Osteocyte (in vitro differentiated cells): Measurements from ENCODE around the gene GALNT17. TPM values are rescaled to one million over a fixed set of nuclear protein-coding genes. Genes with fewer than 3 reads are reported as not detected.
"Not testable (repeated sequence)": the region's sequence is repeated elsewhere in the genome, so short reads cannot be mapped to it uniquely, and the experiment has no call there.

Experiments
- DNase-seq: peaks from one replicate; pipeline ENCODE4 v3.0.0; 2021; ENCODE audit warnings: mixed read lengths; ENCODE audit not compliant: unreplicated experiment; ENCODE audit errors: extremely low spot score
- H3K27ac Mint-ChIP-seq: one replicate; pipeline ENCODE4 v1.8.0; 2021; ENCODE audit warnings: mild to moderate bottlenecking, mixed read lengths; ENCODE audit not compliant: unreplicated experiment
- H3K27me3 Mint-ChIP-seq: one replicate; pipeline ENCODE4 v1.8.0; 2021; ENCODE audit warnings: mixed read lengths; ENCODE audit not compliant: unreplicated experiment
- H3K36me3 Mint-ChIP-seq: one replicate; pipeline ENCODE4 v1.8.0; 2021; ENCODE audit warnings: mixed read lengths; ENCODE audit not compliant: unreplicated experiment
- H3K4me1 Mint-ChIP-seq: one replicate; pipeline ENCODE4 v1.8.0; 2021; ENCODE audit warnings: mixed read lengths; ENCODE audit not compliant: unreplicated experiment
- H3K4me3 Mint-ChIP-seq: one replicate; pipeline ENCODE4 v1.8.0; 2021; ENCODE audit warnings: mild to moderate bottlenecking, moderate library complexity, mixed read lengths; ENCODE audit not compliant: unreplicated experiment
- H3K9me3 Mint-ChIP-seq: one replicate; pipeline ENCODE4 v1.8.0; 2021; ENCODE audit warnings: mixed read lengths; ENCODE audit not compliant: unreplicated experiment
- total RNA-seq: library from RNA; stranded (reverse); gene quantifications from 2 replicates; pipeline ENCODE4 v1.2.1, GENCODE V29; 2021
- TF ChIP-seq, protein P1 (sequence below): fragments of 200-600 bp; sonication (generic); IDR thresholded peaks from 2 replicates; pipeline ENCODE4 v1.5.0; 2021; ENCODE audit warnings: antibody characterized with exemption, mild to moderate bottlenecking, moderate library complexity

GALNT17 gene
- total RNA-seq, 1 donor from 2014 or later, result 1.4 TPM

DNA sequence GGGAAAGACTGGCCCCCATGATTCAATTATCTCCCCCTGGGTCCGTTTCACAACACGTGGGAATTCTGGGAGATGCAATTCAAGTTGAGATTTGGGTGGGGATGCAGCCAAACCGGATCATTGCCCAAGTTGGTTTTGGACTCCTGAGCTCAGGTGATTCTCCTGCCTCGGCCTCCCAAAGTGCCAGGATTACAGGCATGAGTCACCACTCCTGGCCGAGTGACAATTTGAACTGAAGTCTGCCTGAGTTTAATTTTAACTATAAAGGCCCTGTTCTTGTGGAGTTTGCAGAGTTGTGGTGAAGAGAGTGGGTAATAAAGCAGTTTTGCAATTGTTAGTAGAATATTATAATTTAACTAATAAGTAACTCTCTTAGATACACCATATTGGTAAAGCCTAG is 78.3 kb downstream of the GALNT17 start:
- H3K9me3 Mint-ChIP-seq, result peaks cover 30% of the 10 kb centered on the region
- DNase-seq, result no peak
- TF ChIP-seq, protein P1, sequence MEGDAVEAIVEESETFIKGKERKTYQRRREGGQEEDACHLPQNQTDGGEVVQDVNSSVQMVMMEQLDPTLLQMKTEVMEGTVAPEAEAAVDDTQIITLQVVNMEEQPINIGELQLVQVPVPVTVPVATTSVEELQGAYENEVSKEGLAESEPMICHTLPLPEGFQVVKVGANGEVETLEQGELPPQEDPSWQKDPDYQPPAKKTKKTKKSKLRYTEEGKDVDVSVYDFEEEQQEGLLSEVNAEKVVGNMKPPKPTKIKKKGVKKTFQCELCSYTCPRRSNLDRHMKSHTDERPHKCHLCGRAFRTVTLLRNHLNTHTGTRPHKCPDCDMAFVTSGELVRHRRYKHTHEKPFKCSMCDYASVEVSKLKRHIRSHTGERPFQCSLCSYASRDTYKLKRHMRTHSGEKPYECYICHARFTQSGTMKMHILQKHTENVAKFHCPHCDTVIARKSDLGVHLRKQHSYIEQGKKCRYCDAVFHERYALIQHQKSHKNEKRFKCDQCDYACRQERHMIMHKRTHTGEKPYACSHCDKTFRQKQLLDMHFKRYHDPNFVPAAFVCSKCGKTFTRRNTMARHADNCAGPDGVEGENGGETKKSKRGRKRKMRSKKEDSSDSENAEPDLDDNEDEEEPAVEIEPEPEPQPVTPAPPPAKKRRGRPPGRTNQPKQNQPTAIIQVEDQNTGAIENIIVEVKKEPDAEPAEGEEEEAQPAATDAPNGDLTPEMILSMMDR, result no peak
- no peaks in the 10 kb centered on the region for H3K4me1 Mint-ChIP-seq
- no peaks in the 10 kb centered on the region for H3K27me3 Mint-ChIP-seq
- H3K4me3 Mint-ChIP-seq, result no peak overlapping the region
- no peak overlapping the region for H3K27ac Mint-ChIP-seq
- no peaks in the 10 kb centered on the region for H3K36me3 Mint-ChIP-seq

DNA sequence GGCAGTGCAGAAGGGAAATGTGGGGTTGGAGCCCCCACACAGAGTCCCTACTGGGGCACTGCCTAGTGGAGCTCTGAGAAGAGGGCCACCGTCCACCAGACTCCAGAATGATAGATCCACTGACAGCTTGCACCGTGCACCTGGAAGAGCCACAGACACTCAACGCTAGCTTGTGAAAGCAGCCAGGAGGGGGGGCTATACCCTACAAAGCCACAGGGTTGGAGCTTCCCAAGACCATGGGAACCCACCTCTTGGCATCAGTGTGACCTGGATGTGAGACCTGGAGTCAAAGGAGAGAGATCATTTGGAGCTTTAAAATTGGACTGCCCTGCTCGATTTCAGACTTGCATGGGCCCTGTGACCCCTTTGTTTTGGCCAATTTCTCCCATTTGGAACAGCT is 80.5 kb downstream of the GALNT17 start:
- H3K27me3 Mint-ChIP-seq, DNase-seq, H3K36me3 Mint-ChIP-seq, H3K4me1 Mint-ChIP-seq, H3K4me3 Mint-ChIP-seq, H3K27ac Mint-ChIP-seq: not testable (repeated sequence)
- peaks cover 26% of the 10 kb centered on the region for H3K9me3 Mint-ChIP-seq

DNA sequence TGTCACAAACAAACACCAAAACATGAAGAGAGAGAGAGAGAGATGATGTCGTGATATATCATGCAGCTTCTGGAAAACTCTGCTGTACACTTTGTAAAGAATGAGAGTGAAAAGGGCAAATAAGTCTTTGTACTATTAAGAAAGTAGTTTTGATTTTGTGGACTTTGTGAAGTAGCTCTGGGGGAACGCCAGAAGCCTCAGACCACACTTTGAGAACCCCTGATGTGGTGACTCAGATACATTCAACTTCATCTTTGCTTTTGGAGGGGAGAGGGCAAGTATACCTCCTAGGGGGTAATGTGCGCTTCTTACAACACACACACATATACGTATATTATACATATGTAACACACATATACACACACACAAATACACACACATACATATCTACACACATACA is 84.3 kb downstream of the GALNT17 start:
- H3K9me3 Mint-ChIP-seq, result peaks cover 30% of the 10 kb centered on the region

DNA sequence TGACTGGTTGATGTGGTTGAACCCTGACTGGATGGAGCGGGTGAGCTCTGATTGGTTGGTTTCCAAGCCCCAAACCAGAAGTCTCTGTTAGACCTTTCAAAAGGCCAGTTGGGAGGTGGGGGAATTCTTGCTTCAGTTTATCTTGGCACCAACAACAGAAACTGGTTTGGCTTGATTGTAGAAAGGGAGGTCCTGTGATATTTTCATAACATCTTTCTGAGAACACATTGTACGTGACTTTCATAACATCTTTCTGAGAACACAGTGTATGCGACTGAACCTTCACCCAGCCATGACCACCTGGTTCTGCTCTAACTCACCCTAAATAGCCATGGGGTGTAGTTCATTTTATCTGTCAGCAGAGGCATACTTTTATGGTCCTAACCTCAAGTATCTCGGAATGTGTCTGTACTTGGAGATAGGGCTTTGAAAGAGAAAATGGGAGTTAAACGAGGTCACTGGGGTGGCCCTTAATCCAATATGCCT is 88.3 kb downstream of the GALNT17 start:
- TF ChIP-seq, protein P1, result no peak
- Mint-ChIP-seq H3K36me3 (no peaks in the 10 kb centered on the region), H3K9me3 (peaks cover 14% of the 10 kb centered on the region), H3K27me3 (no peaks in the 10 kb centered on the region), H3K27ac (no peak overlapping the region), H3K4me3 (no peak overlapping the region), H3K4me1 (no peaks in the 10 kb centered on the region)
- DNase-seq, result no peak

More for the DNA sequence above, 84.3 kb downstream of the GALNT17 start:
- Mint-ChIP-seq H3K27me3 (no peaks in the 10 kb centered on the region), H3K4me1 (no peaks in the 10 kb centered on the region), H3K4me3 (no peak overlapping the region), H3K27ac (no peak overlapping the region), H3K36me3 (no peaks in the 10 kb centered on the region)
- TF ChIP-seq, protein P1, result no peak
- DNase-seq, result no peak

DNA sequence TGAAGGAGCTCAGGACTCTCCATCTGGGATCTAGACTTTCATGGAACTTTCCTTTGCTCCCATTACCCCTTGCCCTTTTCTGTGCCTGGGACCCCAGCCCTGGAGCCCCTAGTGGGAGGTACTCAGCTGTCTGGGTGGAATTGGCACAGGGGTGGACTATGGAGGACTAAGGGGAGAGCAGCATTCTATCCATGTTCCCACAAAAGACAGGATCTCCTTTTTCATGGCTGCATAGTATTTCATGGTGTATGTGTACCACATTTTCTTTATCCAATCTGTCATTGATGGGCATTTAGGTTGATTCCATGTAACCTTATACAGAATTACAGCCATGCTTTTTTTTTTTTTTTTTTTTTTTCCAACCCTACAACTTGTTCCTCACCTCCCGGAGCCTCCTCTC is 89.1 kb downstream of the GALNT17 start:
- H3K27me3 Mint-ChIP-seq, result no peaks in the 10 kb centered on the region
- no peaks in the 10 kb centered on the region for H3K4me1 Mint-ChIP-seq
- TF ChIP-seq, protein P1, result no peak
- peaks cover 14% of the 10 kb centered on the region for H3K9me3 Mint-ChIP-seq
- DNase-seq, result no peak
- H3K36me3 Mint-ChIP-seq, result no peaks in the 10 kb centered on the region
- H3K27ac Mint-ChIP-seq, result no peak overlapping the region
- H3K4me3 Mint-ChIP-seq, result no peak overlapping the region

DNA sequence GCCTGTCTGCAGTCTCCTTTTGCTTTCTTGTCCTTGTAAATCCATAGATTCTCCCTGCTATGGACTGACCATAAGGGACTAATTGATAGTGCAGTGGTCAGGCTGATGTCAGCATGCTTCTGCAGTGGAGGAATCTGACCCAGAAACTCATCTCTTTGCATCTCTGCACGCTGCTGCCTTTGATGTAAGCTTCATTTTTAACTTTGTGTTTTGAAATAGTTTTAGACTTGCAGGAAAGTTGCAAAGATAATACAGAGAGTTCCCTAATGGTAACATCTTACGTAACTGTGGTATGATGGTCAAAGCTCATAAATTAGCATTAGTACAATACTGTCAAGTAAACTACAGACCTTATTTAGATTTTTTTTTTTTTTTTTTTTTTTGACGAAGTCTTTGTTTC is 89.6 kb downstream of the GALNT17 start:
- no peak overlapping the region for H3K27ac Mint-ChIP-seq
- TF ChIP-seq, protein P1, result no peak
- H3K9me3 Mint-ChIP-seq, result peaks cover 14% of the 10 kb centered on the region
- H3K4me1 Mint-ChIP-seq, result no peaks in the 10 kb centered on the region
- H3K4me3 Mint-ChIP-seq, result no peak overlapping the region
- no peaks in the 10 kb centered on the region for H3K27me3 Mint-ChIP-seq
- DNase-seq, result no peak
- no peaks in the 10 kb centered on the region for H3K36me3 Mint-ChIP-seq
